Measurements from ENCODE around the gene PARN.
"Not testable (repeated sequence)": the region's sequence is repeated elsewhere in the genome, so short reads cannot be mapped to it uniquely, and the experiment has no call there.

The PARN gene

GRCh38 chr16:14419817-14420216 is 210.2 kb downstream of the PARN start:
- Mint-ChIP-seq H3K4me3 (no peak overlapping the region), H3K9me3 (no peaks in the 10 kb centered on the region), H3K27ac (no peak overlapping the region), H3K36me3 (no peaks in the 10 kb centered on the region), H3K4me1 (no peaks in the 10 kb centered on the region)
- ATAC-seq (no peak), DNase-seq (ENCODE audit: low spot score in 2 of 2) (no peak)

GRCh38 chr16:14418795-14419225 is 211.2 kb downstream of the PARN start:
- H3K36me3 Mint-ChIP-seq, result no peaks in the 10 kb centered on the region
- DNase-seq (ENCODE audit: low spot score in 2 of 2) (no peak), ATAC-seq (no peak)
- H3K4me3 Mint-ChIP-seq, result no peak overlapping the region
- H3K4me1 Mint-ChIP-seq, result no peaks in the 10 kb centered on the region
- no peak overlapping the region for H3K27ac Mint-ChIP-seq
- H3K9me3 Mint-ChIP-seq, result no peaks in the 10 kb centered on the region

- Mint-ChIP-seq H3K4me3 (no peak overlapping the region), H3K9me3 (no peaks in the 10 kb centered on the region), H3K4me1 (no peaks in the 10 kb centered on the region), H3K27ac (no peak overlapping the region), H3K36me3 (no peaks in the 10 kb centered on the region)
- DNase-seq (ENCODE audit: low spot score in 2 of 2) (no peak), ATAC-seq (no peak)
These were observed 213.9 kb downstream of the PARN start for GRCh38 chr16:14416184-14416583.

- no peaks in the 10 kb centered on the region for H3K9me3 Mint-ChIP-seq
- H3K36me3 Mint-ChIP-seq, result no peaks in the 10 kb centered on the region
- no peaks in the 10 kb centered on the region for H3K4me1 Mint-ChIP-seq
- no peak for DNase-seq (ENCODE audit: low spot score in 2 of 2)
- no peak overlapping the region for H3K27ac Mint-ChIP-seq
- H3K4me3 Mint-ChIP-seq, result no peak overlapping the region
- no peak for ATAC-seq
These were observed 214.8 kb downstream of the PARN start for GRCh38 chr16:14415291-14415690.

- Mint-ChIP-seq H3K36me3 (no peaks in the 10 kb centered on the region), H3K9me3 (no peaks in the 10 kb centered on the region), H3K27ac (no peak overlapping the region), H3K4me3 (no peak overlapping the region), H3K4me1 (no peaks in the 10 kb centered on the region)
- no peak for DNase-seq (ENCODE audit: low spot score in 2 of 2)
- no peak for ATAC-seq
These were observed 220.5 kb downstream of the PARN start for GRCh38 chr16:14409563-14409962.

- ATAC-seq (no peak), DNase-seq (ENCODE audit: low spot score in 2 of 2) (no peak)
- Mint-ChIP-seq H3K27ac (no peak overlapping the region), H3K4me3 (no peak overlapping the region), H3K4me1 (no peaks in the 10 kb centered on the region), H3K36me3 (no peaks in the 10 kb centered on the region), H3K9me3 (no peaks in the 10 kb centered on the region)
These were observed 222.2 kb downstream of the PARN start for GRCh38 chr16:14407786-14408399.

- no peak overlapping the region for H3K27ac Mint-ChIP-seq
- H3K9me3 Mint-ChIP-seq, result no peaks in the 10 kb centered on the region
- no peaks in the 10 kb centered on the region for H3K4me1 Mint-ChIP-seq
- ATAC-seq, result no peak
- DNase-seq (ENCODE audit: low spot score in 2 of 2), result peak in 1 of 2 donors; percentile 9
- no peak overlapping the region for H3K4me3 Mint-ChIP-seq
- H3K36me3 Mint-ChIP-seq, result no peaks in the 10 kb centered on the region
These were observed 224.2 kb downstream of the PARN start for GRCh38 chr16:14405611-14406537.

- H3K9me3 Mint-ChIP-seq; H3K36me3 Mint-ChIP-seq; H3K4me3 Mint-ChIP-seq; DNase-seq (ENCODE audit: low spot score in 2 of 2); ATAC-seq; H3K27ac Mint-ChIP-seq; H3K4me1 Mint-ChIP-seq: not testable (repeated sequence)
These were observed 227.1 kb downstream of the PARN start for GRCh38 chr16:14403001-14403389.

- not testable (repeated sequence) for H3K4me1 Mint-ChIP-seq, ATAC-seq
These were observed 227.7 kb downstream of the PARN start for GRCh38 chr16:14402114-14403000.

GRCh38 chr16:14401711-14402061 is 228.4 kb downstream of the PARN start:
- not testable (repeated sequence) for H3K4me1 Mint-ChIP-seq; ATAC-seq; H3K27ac Mint-ChIP-seq; H3K4me3 Mint-ChIP-seq; DNase-seq (ENCODE audit: low spot score in 2 of 2); H3K36me3 Mint-ChIP-seq; H3K9me3 Mint-ChIP-seq

More at GRCh38 chr16:14402114-14403000, 227.7 kb downstream of the PARN start:
- DNase-seq (ENCODE audit: low spot score in 2 of 2); H3K4me3 Mint-ChIP-seq; H3K9me3 Mint-ChIP-seq; H3K36me3 Mint-ChIP-seq; H3K27ac Mint-ChIP-seq: not testable (repeated sequence)

GRCh38 chr16:14400978-14401710 is 228.9 kb downstream of the PARN start:
- not testable (repeated sequence) for ATAC-seq; H3K4me3 Mint-ChIP-seq; H3K9me3 Mint-ChIP-seq; DNase-seq (ENCODE audit: low spot score in 2 of 2); H3K4me1 Mint-ChIP-seq; H3K36me3 Mint-ChIP-seq; H3K27ac Mint-ChIP-seq

- H3K9me3 Mint-ChIP-seq, result no peaks in the 10 kb centered on the region
- H3K4me3 Mint-ChIP-seq, result no peak overlapping the region
- ATAC-seq, result no peak
- no peaks in the 10 kb centered on the region for H3K36me3 Mint-ChIP-seq
- no peak for DNase-seq (ENCODE audit: low spot score in 2 of 2)
- H3K4me1 Mint-ChIP-seq, result no peaks in the 10 kb centered on the region
- no peak overlapping the region for H3K27ac Mint-ChIP-seq
These were observed 229.6 kb downstream of the PARN start for GRCh38 chr16:14400285-14400977.

- ATAC-seq (peak; percentile 60), DNase-seq (ENCODE audit: low spot score in 2 of 2) (no peak)
- no peaks in the 10 kb centered on the region for H3K4me1 Mint-ChIP-seq
- H3K9me3 Mint-ChIP-seq, result no peaks in the 10 kb centered on the region
- H3K36me3 Mint-ChIP-seq, result no peaks in the 10 kb centered on the region
- H3K4me3 Mint-ChIP-seq, result no peak overlapping the region
- no peak overlapping the region for H3K27ac Mint-ChIP-seq
These were observed 230.4 kb downstream of the PARN start for GRCh38 chr16:14399378-14400284.
